ENCODE measurements around the gene VEGFC. TPM values are rescaled to one million over a fixed set of nuclear protein-coding genes. Genes with fewer than 3 reads are reported as not detected.

The VEGFC gene
- polyA plus RNA-seq, 2 donors, result 1.3 to 2.3 TPM

DNA sequence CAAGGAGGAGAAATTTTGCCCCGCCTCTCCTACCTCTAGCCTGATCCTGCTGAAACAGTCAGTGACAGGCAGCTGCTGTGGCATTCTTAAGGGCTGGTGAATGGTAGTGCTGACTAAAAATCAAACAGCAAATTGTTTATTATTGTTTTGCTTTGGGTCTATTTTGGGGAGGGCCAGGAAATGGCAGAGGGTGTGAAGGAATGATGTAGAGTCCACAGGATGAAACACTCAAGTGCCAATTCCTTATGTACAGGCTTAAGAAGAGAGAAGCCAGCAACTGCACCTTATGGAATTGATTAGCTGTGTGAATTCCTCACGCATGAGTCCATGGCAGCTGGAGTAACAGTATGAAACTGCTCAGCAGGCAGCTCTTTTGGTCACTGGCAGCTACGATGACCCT lies 39.7 kb downstream of the VEGFC start:
- no peaks in the 10 kb centered on the region for H3K27me3 ChIP-seq (ENCODE audit: control insufficient read depth in 1 of 2, insufficient read depth in 2 of 2, low read length in 2 of 2)
- 66 to 67% methylated on average over 3 of the region's 3 CpGs for WGBS, 2 donors
- H3K9me3 ChIP-seq (ENCODE audit: control insufficient read depth in 2 of 2, insufficient read depth in 1 of 2, low read depth in 1 of 2, low read length in 1 of 2), result no peaks in the 10 kb centered on the region
- no peaks in the 10 kb centered on the region for H3K36me3 ChIP-seq (ENCODE audit: control insufficient read depth in 2 of 2, insufficient read depth in 2 of 2, low read length in 1 of 2)
- H3K4me1 ChIP-seq (ENCODE audit: control insufficient read depth in 2 of 2, insufficient read depth in 2 of 2, low read length in 1 of 2), result no peaks in the 10 kb centered on the region
- no peak overlapping the region for H3K4me3 ChIP-seq (ENCODE audit: low read depth in 1 of 2, low read length in 2 of 2)
- H3K27ac ChIP-seq (ENCODE audit: low read depth in 2 of 2, low read length in 1 of 2), result no peak overlapping the region

DNA sequence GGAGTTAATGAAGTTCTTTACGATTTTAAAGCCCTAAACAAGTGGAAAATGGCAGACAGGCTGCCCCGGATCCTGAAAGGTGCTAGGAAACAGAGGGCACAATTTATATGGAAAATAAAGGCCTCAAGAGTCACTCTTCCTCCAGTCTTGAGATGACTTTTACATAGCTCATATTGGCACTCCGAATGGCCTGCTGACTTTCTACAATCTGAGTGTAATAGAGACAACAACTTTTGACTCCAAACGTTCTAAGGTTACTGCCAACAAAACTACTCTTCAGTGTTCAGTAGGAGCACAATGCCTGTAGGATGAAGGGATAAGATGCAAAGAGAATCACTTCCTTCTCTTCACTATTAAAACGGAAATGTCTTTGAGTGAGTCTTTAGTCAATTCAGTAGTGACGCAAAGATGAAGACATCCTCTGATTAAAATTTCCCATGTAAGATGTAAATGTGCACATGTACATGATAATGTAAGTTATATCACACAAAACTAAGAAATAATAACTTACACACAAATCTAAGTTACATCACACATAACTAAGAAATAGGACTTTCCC lies 40.5 kb downstream of the VEGFC start:
- H3K9me3 ChIP-seq (ENCODE audit: control insufficient read depth in 2 of 2, insufficient read depth in 1 of 2, low read depth in 1 of 2, low read length in 1 of 2), result no peaks in the 10 kb centered on the region
- 77 to 82% methylated on average over 6 of the region's 6 CpGs for WGBS, 2 donors

DNA sequence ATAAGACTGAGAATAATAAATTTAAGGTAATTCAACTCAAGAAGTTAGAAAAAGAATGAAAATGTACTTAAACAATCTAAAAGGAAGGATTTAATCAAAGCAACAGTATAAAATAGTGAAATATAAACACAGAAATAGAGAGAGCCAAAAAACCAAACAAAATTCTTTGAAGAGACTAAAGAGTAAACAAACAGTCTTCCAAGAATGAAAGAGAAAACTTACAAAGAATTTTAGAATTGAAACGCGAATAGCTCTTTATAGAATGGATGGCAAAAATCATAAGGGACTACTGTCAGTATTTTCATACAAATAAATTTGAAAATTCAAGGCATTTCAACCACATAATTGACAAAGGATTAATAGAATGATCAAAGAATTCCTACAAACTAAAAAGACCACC lies 41.7 kb downstream of the VEGFC start:
- Histone ChIP-seq H3K4me1 (ENCODE audit: control insufficient read depth in 2 of 2, insufficient read depth in 2 of 2, low read length in 1 of 2) (no peaks in the 10 kb centered on the region), H3K9me3 (ENCODE audit: control insufficient read depth in 2 of 2, insufficient read depth in 1 of 2, low read depth in 1 of 2, low read length in 1 of 2) (no peaks in the 10 kb centered on the region), H3K4me3 (ENCODE audit: low read depth in 1 of 2, low read length in 2 of 2) (no peak overlapping the region), H3K27ac (ENCODE audit: low read depth in 2 of 2, low read length in 1 of 2) (no peak overlapping the region), H3K27me3 (ENCODE audit: control insufficient read depth in 1 of 2, insufficient read depth in 2 of 2, low read length in 2 of 2) (no peaks in the 10 kb centered on the region), H3K36me3 (ENCODE audit: control insufficient read depth in 2 of 2, insufficient read depth in 2 of 2, low read length in 1 of 2) (no peaks in the 10 kb centered on the region)
- 43 to 56% methylated on average over 2 of the region's 2 CpGs for WGBS, 2 donors

More for the DNA sequence above, 40.5 kb downstream of the VEGFC start:
- Histone ChIP-seq H3K4me1 (ENCODE audit: control insufficient read depth in 2 of 2, insufficient read depth in 2 of 2, low read length in 1 of 2) (no peaks in the 10 kb centered on the region), H3K27ac (ENCODE audit: low read depth in 2 of 2, low read length in 1 of 2) (no peak overlapping the region), H3K27me3 (ENCODE audit: control insufficient read depth in 1 of 2, insufficient read depth in 2 of 2, low read length in 2 of 2) (no peaks in the 10 kb centered on the region), H3K36me3 (ENCODE audit: control insufficient read depth in 2 of 2, insufficient read depth in 2 of 2, low read length in 1 of 2) (no peaks in the 10 kb centered on the region), H3K4me3 (ENCODE audit: low read depth in 1 of 2, low read length in 2 of 2) (no peak overlapping the region)

DNA sequence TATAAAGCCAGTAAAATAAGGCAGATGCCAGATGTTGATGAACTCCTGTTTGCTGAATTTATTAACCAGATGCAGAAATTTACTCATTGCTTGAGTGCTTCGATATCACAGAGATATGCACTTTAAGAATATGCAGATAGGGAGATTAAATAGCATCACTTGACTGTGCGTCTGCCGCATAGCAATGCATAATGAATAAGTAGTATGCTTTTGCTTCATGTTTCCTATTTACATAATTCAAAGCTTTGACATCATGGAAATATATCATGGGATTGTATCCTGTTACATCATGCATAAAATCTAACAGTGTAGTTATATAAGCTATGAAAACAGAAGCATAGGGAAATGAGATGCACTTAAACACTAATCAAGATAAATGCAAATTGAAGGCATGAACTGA lies 45.9 kb downstream of the VEGFC start:
- WGBS, 2 donors, result 89 to 93% methylated on average over 3 of the region's 3 CpGs
- no peaks in the 10 kb centered on the region for H3K36me3 ChIP-seq (ENCODE audit: control insufficient read depth in 2 of 2, insufficient read depth in 2 of 2, low read length in 1 of 2)
- no peaks in the 10 kb centered on the region for H3K27me3 ChIP-seq (ENCODE audit: control insufficient read depth in 1 of 2, insufficient read depth in 2 of 2, low read length in 2 of 2)
- no peak overlapping the region for H3K4me3 ChIP-seq (ENCODE audit: low read depth in 1 of 2, low read length in 2 of 2)
- H3K27ac ChIP-seq (ENCODE audit: low read depth in 2 of 2, low read length in 1 of 2), result no peak overlapping the region
- no peaks in the 10 kb centered on the region for H3K4me1 ChIP-seq (ENCODE audit: control insufficient read depth in 2 of 2, insufficient read depth in 2 of 2, low read length in 1 of 2)
- H3K9me3 ChIP-seq (ENCODE audit: control insufficient read depth in 2 of 2, insufficient read depth in 1 of 2, low read depth in 1 of 2, low read length in 1 of 2), result no peaks in the 10 kb centered on the region

DNA sequence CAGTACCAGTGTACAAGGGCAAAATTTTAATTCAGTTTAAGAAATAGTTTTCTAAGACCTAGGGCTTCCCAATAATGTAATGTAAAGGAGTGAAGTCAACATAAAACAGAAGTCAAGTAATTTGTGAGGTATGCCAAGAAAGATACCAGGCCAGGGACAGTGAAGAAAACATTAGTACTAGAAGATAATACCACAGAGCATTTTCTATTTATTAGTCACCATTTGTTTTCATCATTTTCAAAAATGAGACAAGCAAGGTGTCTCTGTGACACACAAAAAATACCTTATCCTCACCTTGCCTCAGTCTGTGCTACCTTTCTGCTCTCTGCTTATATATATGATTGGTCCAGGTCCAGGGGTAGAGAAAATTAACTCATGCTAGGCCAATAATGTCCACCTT lies 46.8 kb downstream of the VEGFC start:
- Histone ChIP-seq H3K36me3 (ENCODE audit: control insufficient read depth in 2 of 2, insufficient read depth in 2 of 2, low read length in 1 of 2) (no peaks in the 10 kb centered on the region), H3K27me3 (ENCODE audit: control insufficient read depth in 1 of 2, insufficient read depth in 2 of 2, low read length in 2 of 2) (no peaks in the 10 kb centered on the region), H3K9me3 (ENCODE audit: control insufficient read depth in 2 of 2, insufficient read depth in 1 of 2, low read depth in 1 of 2, low read length in 1 of 2) (no peaks in the 10 kb centered on the region), H3K4me3 (ENCODE audit: low read depth in 1 of 2, low read length in 2 of 2) (no peak overlapping the region), H3K4me1 (ENCODE audit: control insufficient read depth in 2 of 2, insufficient read depth in 2 of 2, low read length in 1 of 2) (no peaks in the 10 kb centered on the region), H3K27ac (ENCODE audit: low read depth in 2 of 2, low read length in 1 of 2) (no peak overlapping the region)

DNA sequence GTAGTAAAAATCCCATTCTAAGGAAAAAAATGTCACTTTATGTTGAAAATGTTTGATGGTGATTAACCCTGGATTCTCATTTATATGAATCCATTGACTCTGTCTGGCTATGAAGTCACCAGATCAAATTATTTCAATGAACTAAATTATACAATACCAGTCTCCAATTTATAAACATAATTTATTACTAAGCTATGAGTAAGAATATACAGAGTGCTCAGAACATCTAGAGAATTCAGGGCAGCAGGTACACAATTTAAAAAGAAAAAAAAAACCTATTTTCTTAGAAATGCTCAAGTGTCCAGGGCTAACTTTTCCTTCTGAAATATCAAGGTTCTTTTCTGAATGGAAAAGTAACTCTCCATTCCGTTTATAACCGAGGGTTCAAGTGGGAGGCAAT lies 48.6 kb downstream of the VEGFC start:
- H3K9me3 ChIP-seq (ENCODE audit: control insufficient read depth in 2 of 2, insufficient read depth in 1 of 2, low read depth in 1 of 2, low read length in 1 of 2), result no peaks in the 10 kb centered on the region
- H3K27me3 ChIP-seq (ENCODE audit: control insufficient read depth in 1 of 2, insufficient read depth in 2 of 2, low read length in 2 of 2), result no peaks in the 10 kb centered on the region
- H3K27ac ChIP-seq (ENCODE audit: low read depth in 2 of 2, low read length in 1 of 2), result no peak overlapping the region
- no peaks in the 10 kb centered on the region for H3K4me1 ChIP-seq (ENCODE audit: control insufficient read depth in 2 of 2, insufficient read depth in 2 of 2, low read length in 1 of 2)
- H3K4me3 ChIP-seq (ENCODE audit: low read depth in 1 of 2, low read length in 2 of 2), result no peak overlapping the region
- WGBS, 2 donors, result 88 to 98% methylated on average over 2 of the region's 2 CpGs
- no peaks in the 10 kb centered on the region for H3K36me3 ChIP-seq (ENCODE audit: control insufficient read depth in 2 of 2, insufficient read depth in 2 of 2, low read length in 1 of 2)

DNA sequence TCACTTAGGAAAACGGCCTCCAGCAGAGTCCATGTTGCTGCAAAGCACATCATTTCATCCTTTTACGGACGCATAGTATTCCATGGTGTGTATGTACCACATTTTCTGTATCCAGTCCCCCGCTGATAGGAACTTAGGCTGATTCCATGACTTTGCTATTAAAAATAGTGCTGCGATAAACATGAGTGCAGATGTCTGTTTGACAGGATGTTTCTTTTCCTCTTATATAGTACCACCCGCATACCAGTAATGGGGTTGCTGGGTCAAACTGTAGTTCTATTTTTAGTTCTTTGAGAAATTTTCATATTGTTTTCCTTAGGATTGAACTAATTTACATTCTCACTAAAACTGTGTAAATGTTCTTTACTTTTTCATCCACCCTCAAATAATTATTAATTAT lies 50.5 kb downstream of the VEGFC start:
- no peaks in the 10 kb centered on the region for H3K27me3 ChIP-seq (ENCODE audit: control insufficient read depth in 1 of 2, insufficient read depth in 2 of 2, low read length in 2 of 2)
- 77% methylated on average over 6 of the region's 6 CpGs for WGBS, 2 donors
- H3K27ac ChIP-seq (ENCODE audit: low read depth in 2 of 2, low read length in 1 of 2), result no peak overlapping the region

DNA sequence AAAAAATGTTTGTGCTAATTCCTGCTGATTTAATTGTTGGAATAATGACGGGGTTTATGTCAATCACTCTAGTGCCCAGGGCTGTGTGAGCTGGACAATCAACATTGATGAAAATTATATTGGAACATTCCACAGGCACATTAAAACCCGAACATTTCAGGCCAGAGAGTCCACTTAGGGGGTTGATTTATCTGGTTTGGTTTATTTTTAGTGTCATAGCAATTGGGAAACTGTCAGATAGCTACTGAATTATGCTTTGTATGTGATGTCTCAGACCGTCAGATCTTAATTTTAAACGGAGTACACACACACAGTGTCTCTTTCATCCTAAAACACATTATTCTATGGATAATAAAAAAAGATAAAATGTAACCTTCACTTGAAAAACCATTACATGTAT lies 51.5 kb downstream of the VEGFC start:
- Histone ChIP-seq H3K27me3 (ENCODE audit: control insufficient read depth in 1 of 2, insufficient read depth in 2 of 2, low read length in 2 of 2) (no peaks in the 10 kb centered on the region), H3K9me3 (ENCODE audit: control insufficient read depth in 2 of 2, insufficient read depth in 1 of 2, low read depth in 1 of 2, low read length in 1 of 2) (no peaks in the 10 kb centered on the region), H3K27ac (ENCODE audit: low read depth in 2 of 2, low read length in 1 of 2) (no peak overlapping the region), H3K4me3 (ENCODE audit: low read depth in 1 of 2, low read length in 2 of 2) (no peak overlapping the region), H3K36me3 (ENCODE audit: control insufficient read depth in 2 of 2, insufficient read depth in 2 of 2, low read length in 1 of 2) (no peaks in the 10 kb centered on the region), H3K4me1 (ENCODE audit: control insufficient read depth in 2 of 2, insufficient read depth in 2 of 2, low read length in 1 of 2) (no peaks in the 10 kb centered on the region)
- WGBS, 2 donors, result 47 to 56% methylated on average over 4 of the region's 4 CpGs

More for the DNA sequence above, 50.5 kb downstream of the VEGFC start:
- Histone ChIP-seq H3K9me3 (ENCODE audit: control insufficient read depth in 2 of 2, insufficient read depth in 1 of 2, low read depth in 1 of 2, low read length in 1 of 2) (no peaks in the 10 kb centered on the region), H3K4me1 (ENCODE audit: control insufficient read depth in 2 of 2, insufficient read depth in 2 of 2, low read length in 1 of 2) (no peaks in the 10 kb centered on the region), H3K4me3 (ENCODE audit: low read depth in 1 of 2, low read length in 2 of 2) (no peak overlapping the region), H3K36me3 (ENCODE audit: control insufficient read depth in 2 of 2, insufficient read depth in 2 of 2, low read length in 1 of 2) (no peaks in the 10 kb centered on the region)

DNA sequence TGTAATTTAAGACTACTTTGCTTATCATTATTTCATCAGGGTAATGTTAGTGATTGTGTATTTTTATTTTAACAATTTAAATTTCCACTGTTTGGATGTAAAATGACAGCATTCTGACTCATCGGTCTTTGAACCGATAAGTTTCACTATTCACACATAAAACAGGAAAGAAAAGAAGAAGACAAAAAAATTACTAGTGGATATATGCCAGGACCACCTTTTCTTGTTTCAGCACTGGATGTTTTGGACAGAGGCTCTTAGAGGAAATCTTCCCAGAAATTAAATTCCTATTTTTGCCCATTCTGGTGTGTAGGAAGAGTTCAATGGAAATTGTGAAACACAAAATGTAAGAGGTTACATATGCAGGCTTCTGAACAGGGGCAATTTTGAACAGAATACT lies 57.4 kb downstream of the VEGFC start:
- Histone ChIP-seq H3K36me3 (ENCODE audit: control insufficient read depth in 2 of 2, insufficient read depth in 2 of 2, low read length in 1 of 2) (no peaks in the 10 kb centered on the region), H3K27ac (ENCODE audit: low read depth in 2 of 2, low read length in 1 of 2) (no peak overlapping the region), H3K4me3 (ENCODE audit: low read depth in 1 of 2, low read length in 2 of 2) (no peak overlapping the region), H3K4me1 (ENCODE audit: control insufficient read depth in 2 of 2, insufficient read depth in 2 of 2, low read length in 1 of 2) (no peaks in the 10 kb centered on the region), H3K27me3 (ENCODE audit: control insufficient read depth in 1 of 2, insufficient read depth in 2 of 2, low read length in 2 of 2) (no peaks in the 10 kb centered on the region), H3K9me3 (ENCODE audit: control insufficient read depth in 2 of 2, insufficient read depth in 1 of 2, low read depth in 1 of 2, low read length in 1 of 2) (no peaks in the 10 kb centered on the region)
- whole genome bisulfite sequencing, 2 donors, result 56 to 58% methylated on average over 2 of the region's 2 CpGs

DNA sequence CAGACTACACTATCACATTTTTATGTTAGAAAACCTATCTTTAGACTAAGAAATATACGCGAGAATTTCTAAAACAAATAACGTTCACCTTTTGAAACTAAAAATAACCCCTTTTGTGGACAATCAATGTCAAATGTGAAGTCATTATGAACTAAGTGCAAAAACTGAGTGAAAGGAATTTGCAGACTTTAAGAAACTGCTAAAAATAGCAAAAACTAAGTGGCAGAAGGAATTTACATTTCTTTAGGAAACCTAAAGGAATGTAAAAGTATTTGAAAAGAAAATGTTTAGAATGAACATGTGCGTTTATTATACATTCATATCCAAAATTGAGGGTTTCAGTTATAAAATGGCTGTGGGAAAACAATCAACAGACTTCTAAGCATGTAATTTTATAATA lies 58.3 kb downstream of the VEGFC start:
- no peaks in the 10 kb centered on the region for H3K9me3 ChIP-seq (ENCODE audit: control insufficient read depth in 2 of 2, insufficient read depth in 1 of 2, low read depth in 1 of 2, low read length in 1 of 2)
- no peaks in the 10 kb centered on the region for H3K27me3 ChIP-seq (ENCODE audit: control insufficient read depth in 1 of 2, insufficient read depth in 2 of 2, low read length in 2 of 2)
- H3K4me3 ChIP-seq (ENCODE audit: low read depth in 1 of 2, low read length in 2 of 2), result no peak overlapping the region
- no peaks in the 10 kb centered on the region for H3K4me1 ChIP-seq (ENCODE audit: control insufficient read depth in 2 of 2, insufficient read depth in 2 of 2, low read length in 1 of 2)
- H3K27ac ChIP-seq (ENCODE audit: low read depth in 2 of 2, low read length in 1 of 2), result no peak overlapping the region
- 66 to 70% methylated on average over 4 of the region's 4 CpGs for WGBS, 2 donors
- H3K36me3 ChIP-seq (ENCODE audit: control insufficient read depth in 2 of 2, insufficient read depth in 2 of 2, low read length in 1 of 2), result no peaks in the 10 kb centered on the region
